ENCODE measurements around the gene HOXA13.

The HOXA13 gene

DNA sequence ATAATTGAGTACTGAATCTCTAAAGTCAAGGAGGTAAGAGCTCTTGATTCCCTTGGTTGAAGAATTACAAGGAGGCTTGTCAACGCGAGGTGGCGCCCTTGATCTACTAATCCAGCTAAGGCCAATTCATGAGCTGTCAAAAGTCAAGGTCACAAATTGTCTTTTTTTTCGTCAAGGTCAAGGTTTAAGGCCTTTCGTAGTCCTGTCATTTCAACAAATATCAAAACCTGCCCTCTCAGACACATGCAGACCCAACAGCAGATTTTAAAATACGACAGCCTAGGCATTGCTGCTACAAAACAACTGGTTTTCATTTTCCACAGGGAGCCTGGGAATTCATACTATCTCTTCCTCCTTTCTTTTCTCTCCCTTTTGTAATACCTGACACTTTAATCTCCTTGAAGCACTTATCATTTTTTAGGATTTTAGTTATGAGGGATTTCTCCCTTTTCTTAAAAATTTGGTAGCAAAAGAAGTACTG lies 3.6 kb downstream of the HOXA13 start (continued):
- TF ChIP-seq, protein P1, sequence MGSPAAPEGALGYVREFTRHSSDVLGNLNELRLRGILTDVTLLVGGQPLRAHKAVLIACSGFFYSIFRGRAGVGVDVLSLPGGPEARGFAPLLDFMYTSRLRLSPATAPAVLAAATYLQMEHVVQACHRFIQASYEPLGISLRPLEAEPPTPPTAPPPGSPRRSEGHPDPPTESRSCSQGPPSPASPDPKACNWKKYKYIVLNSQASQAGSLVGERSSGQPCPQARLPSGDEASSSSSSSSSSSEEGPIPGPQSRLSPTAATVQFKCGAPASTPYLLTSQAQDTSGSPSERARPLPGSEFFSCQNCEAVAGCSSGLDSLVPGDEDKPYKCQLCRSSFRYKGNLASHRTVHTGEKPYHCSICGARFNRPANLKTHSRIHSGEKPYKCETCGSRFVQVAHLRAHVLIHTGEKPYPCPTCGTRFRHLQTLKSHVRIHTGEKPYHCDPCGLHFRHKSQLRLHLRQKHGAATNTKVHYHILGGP (tag by site-specific recombination; IDR thresholded peaks at IDR 0.05): no peak
- TF ChIP-seq ZXDB (tag by site-specific recombination; IDR thresholded peaks at IDR 0.05) (0 out of 2 replicates have a peak, but pooled peaks have one; percentile 23), ZNF26 (tag by site-specific recombination; IDR thresholded peaks at IDR 0.05) (no peak), ZNF221 (tag by site-specific recombination; IDR thresholded peaks at IDR 0.05; ENCODE audit: borderline replicate concordance) (no peak), TRIM28 (IDR thresholded peaks at IDR 0.05; ENCODE audit: borderline replicate concordance, low read length) (no peak), ZNF707 (tag by site-specific recombination; IDR thresholded peaks at IDR 0.05) (no peak), HOXA7 (CRISPR knock-in tag; IDR thresholded peaks at IDR 0.05; ENCODE audit: borderline replicate concordance) (no peak), ZNF426 (tag by site-specific recombination; IDR thresholded peaks at IDR 0.05) (no peak), ZFP41 (tag by site-specific recombination; IDR thresholded peaks at IDR 0.05; ENCODE audit: borderline replicate concordance) (no peak), ZNF266 (tag by site-specific recombination; IDR thresholded peaks at IDR 0.05; ENCODE audit: low read depth) (no peak), ZNF585B (tag by site-specific recombination; IDR thresholded peaks at IDR 0.05) (no peak), KLF7 (tag by site-specific recombination; IDR thresholded peaks at IDR 0.05; ENCODE audit: borderline replicate concordance) (no peak), SCRT1 (tag by site-specific recombination; IDR thresholded peaks at IDR 0.05; ENCODE audit: borderline replicate concordance) (no peak), ZNF423 (tag by site-specific recombination; IDR thresholded peaks at IDR 0.05) (no peak), GLI4 (tag by site-specific recombination; IDR thresholded peaks at IDR 0.05) (no peak), ZNF747 (tag by site-specific recombination; IDR thresholded peaks at IDR 0.05) (no peak), ZBTB21 (tag by site-specific recombination; IDR thresholded peaks at IDR 0.05) (no peak), ZNF830 (tag by site-specific recombination; IDR thresholded peaks at IDR 0.05; ENCODE audit: low read depth) (no peak), ZNF626 (tag by site-specific recombination; IDR thresholded peaks at IDR 0.05) (no peak), ZNF10 (tag by site-specific recombination; IDR thresholded peaks at IDR 0.05) (no peak), ZNF623 (tag by site-specific recombination; IDR thresholded peaks at IDR 0.05) (no peak), ZBTB8A (tag by site-specific recombination; IDR thresholded peaks at IDR 0.05) (no peak), ZNF140 (tag by site-specific recombination; IDR thresholded peaks at IDR 0.05) (no peak), ZNF677 (tag by site-specific recombination; IDR thresholded peaks at IDR 0.05) (no peak), ZNF624 (tag by site-specific recombination; IDR thresholded peaks at IDR 0.05) (no peak), ZNF555 (tag by site-specific recombination; conservative IDR thresholded peaks at IDR 0.05) (no peak), ZNF248 (tag by site-specific recombination; IDR thresholded peaks at IDR 0.05) (no peak), ZNF324 (tag by site-specific recombination; IDR thresholded peaks at IDR 0.05) (no peak), ZFP37 (tag by site-specific recombination; IDR thresholded peaks at IDR 0.05) (no peak)
- TF ChIP-seq, protein P2, sequence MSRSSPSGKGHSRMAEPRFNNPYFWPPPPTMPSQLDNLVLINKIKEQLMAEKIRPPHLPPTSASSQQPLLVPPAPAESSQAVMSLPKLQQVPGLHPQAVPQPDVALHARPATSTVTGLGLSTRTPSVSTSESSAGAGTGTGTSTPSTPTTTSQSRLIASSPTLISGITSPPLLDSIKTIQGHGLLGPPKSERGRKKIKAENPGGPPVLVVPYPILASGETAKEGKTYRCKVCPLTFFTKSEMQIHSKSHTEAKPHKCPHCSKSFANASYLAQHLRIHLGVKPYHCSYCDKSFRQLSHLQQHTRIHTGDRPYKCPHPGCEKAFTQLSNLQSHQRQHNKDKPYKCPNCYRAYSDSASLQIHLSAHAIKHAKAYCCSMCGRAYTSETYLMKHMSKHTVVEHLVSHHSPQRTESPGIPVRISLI (tag by site-specific recombination; IDR thresholded peaks at IDR 0.05): peak; percentile 46; the same call in 1 of the 2 replicates
- TF ChIP-seq, protein P3, sequence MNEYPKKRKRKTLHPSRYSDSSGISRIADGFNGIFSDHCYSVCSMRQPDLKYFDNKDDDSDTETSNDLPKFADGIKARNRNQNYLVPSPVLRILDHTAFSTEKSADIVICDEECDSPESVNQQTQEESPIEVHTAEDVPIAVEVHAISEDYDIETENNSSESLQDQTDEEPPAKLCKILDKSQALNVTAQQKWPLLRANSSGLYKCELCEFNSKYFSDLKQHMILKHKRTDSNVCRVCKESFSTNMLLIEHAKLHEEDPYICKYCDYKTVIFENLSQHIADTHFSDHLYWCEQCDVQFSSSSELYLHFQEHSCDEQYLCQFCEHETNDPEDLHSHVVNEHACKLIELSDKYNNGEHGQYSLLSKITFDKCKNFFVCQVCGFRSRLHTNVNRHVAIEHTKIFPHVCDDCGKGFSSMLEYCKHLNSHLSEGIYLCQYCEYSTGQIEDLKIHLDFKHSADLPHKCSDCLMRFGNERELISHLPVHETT (tag by site-specific recombination; IDR thresholded peaks at IDR 0.05): no peak
- TF ChIP-seq, protein P4, sequence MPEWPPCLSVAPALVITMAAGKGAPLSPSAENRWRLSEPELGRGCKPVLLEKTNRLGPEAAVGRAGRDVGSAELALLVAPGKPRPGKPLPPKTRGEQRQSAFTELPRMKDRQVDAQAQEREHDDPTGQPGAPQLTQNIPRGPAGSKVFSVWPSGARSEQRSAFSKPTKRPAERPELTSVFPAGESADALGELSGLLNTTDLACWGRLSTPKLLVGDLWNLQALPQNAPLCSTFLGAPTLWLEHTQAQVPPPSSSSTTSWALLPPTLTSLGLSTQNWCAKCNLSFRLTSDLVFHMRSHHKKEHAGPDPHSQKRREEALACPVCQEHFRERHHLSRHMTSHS (tag by site-specific recombination; IDR thresholded peaks at IDR 0.05): no peak
- TF ChIP-seq, protein P5, sequence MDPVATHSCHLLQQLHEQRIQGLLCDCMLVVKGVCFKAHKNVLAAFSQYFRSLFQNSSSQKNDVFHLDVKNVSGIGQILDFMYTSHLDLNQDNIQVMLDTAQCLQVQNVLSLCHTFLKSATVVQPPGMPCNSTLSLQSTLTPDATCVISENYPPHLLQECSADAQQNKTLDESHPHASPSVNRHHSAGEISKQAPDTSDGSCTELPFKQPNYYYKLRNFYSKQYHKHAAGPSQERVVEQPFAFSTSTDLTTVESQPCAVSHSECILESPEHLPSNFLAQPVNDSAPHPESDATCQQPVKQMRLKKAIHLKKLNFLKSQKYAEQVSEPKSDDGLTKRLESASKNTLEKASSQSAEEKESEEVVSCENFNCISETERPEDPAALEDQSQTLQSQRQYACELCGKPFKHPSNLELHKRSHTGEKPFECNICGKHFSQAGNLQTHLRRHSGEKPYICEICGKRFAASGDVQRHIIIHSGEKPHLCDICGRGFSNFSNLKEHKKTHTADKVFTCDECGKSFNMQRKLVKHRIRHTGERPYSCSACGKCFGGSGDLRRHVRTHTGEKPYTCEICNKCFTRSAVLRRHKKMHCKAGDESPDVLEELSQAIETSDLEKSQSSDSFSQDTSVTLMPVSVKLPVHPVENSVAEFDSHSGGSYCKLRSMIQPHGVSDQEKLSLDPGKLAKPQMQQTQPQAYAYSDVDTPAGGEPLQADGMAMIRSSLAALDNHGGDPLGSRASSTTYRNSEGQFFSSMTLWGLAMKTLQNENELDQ (tag by site-specific recombination; IDR thresholded peaks at IDR 0.05; ENCODE audit: low read depth): no peak
